ENCODE measurements around the gene CXCR3.

DNA sequence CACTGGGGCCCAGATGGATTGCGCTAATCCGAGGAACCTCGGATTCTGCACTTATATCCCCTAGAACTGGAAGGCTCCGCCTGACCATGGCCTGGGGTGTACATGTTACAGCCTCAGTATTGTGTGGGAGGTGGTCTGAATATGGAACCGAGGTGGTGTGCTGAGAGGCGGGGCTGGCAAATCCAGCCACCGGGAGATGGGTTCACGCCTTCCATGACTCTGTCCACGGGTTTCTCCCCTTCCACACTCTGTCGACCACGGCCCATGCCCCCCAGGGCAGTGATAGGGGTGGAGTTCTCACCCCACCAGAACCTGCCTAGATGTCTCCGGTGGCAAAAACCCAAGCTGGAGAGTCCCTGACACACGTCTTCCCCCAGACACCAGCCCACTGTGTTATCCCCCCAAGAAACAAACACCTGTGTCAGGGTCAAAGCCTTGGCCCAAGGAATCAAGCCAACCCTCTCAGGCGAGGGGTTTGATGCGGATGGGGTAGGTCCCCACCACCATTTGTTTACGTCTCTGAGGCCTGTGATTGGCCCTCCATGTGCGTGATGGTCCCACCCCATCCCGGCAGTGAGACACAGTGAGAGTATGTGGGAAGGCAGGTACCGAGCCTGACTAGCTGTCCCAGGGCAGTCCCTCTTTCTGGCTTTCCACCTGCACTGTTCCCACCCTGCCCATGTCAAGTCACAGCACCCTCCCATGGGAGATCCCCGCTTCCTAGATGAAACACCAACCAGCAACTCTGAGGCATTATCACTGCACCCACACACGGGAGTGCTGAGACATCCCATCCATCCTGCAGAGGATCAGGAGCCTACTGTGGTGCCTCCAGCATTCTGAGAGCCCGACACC lies 42.5 kb upstream of the CXCR3 start:
- TF ChIP-seq, protein P1, sequence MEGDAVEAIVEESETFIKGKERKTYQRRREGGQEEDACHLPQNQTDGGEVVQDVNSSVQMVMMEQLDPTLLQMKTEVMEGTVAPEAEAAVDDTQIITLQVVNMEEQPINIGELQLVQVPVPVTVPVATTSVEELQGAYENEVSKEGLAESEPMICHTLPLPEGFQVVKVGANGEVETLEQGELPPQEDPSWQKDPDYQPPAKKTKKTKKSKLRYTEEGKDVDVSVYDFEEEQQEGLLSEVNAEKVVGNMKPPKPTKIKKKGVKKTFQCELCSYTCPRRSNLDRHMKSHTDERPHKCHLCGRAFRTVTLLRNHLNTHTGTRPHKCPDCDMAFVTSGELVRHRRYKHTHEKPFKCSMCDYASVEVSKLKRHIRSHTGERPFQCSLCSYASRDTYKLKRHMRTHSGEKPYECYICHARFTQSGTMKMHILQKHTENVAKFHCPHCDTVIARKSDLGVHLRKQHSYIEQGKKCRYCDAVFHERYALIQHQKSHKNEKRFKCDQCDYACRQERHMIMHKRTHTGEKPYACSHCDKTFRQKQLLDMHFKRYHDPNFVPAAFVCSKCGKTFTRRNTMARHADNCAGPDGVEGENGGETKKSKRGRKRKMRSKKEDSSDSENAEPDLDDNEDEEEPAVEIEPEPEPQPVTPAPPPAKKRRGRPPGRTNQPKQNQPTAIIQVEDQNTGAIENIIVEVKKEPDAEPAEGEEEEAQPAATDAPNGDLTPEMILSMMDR (IDR thresholded peaks at IDR 0.05; ENCODE audit: low read depth, low read length) = no peak
- no peak for TF ChIP-seq EZH2phosphoT487 (IDR thresholded peaks at IDR 0.05; ENCODE audit: low read depth)

All from OCI-LY3 (cell line).